Activated CD4-positive, alpha-beta T cell treated with anti-CD3 and anti-CD28 coated beads, Interleukin-2, amount 50 U/mL, for 48 hours (primary cell): ENCODE data around the gene MORN1.

ENCODE experiments used
- DNase-seq, 2 experiments: peaks; one replicate each; pipeline ENCODE4 v3.0.0-alpha.2; 2020

MORN1 gene

GRCh38 chr1:2404142-2404889 is 13.0 kb upstream of the MORN1 start:
- DNase-seq = no peak

GRCh38 chr1:2403273-2403672 is 11.9 kb upstream of the MORN1 start:
- DNase-seq = no peak

- DNase-seq = no peak
Measured at GRCh38 chr1:2402420-2402819, 11.1 kb upstream of the MORN1 start.

GRCh38 chr1:2400950-2401649 is 9.7 kb upstream of the MORN1 start:
- DNase-seq = no peak

GRCh38 chr1:2400576-2400909 is 9.2 kb upstream of the MORN1 start:
- DNase-seq = no peak

- no peak for DNase-seq
Measured at GRCh38 chr1:2399890-2400575, 8.7 kb upstream of the MORN1 start.

GRCh38 chr1:2398871-2399270 is 7.5 kb upstream of the MORN1 start:
- DNase-seq = no peak

- no peak for DNase-seq
Measured at GRCh38 chr1:2397007-2397679, 5.8 kb upstream of the MORN1 start.

- no peak for DNase-seq
Measured at GRCh38 chr1:2396476-2396875, 5.1 kb upstream of the MORN1 start.

- no peak for DNase-seq
Measured at GRCh38 chr1:2396059-2396458, 4.7 kb upstream of the MORN1 start.

- no peak for DNase-seq
Measured at GRCh38 chr1:2395245-2395644, 3.9 kb upstream of the MORN1 start.

GRCh38 chr1:2394761-2395160 is 3.4 kb upstream of the MORN1 start:
- no peak for DNase-seq

- no peak for DNase-seq
Measured at GRCh38 chr1:2394220-2394619, 2.9 kb upstream of the MORN1 start.

GRCh38 chr1:2393471-2393877 is 2.1 kb upstream of the MORN1 start:
- no peak for DNase-seq

- no peak for DNase-seq
Measured at GRCh38 chr1:2392686-2393085, 1.3 kb upstream of the MORN1 start.

GRCh38 chr1:2391931-2392509 is 666 bp upstream of the MORN1 start:
- no peak for DNase-seq

GRCh38 chr1:2389644-2390043 is 1.7 kb downstream of the MORN1 start:
- no peak for DNase-seq

GRCh38 chr1:2388004-2388913 is 3.1 kb downstream of the MORN1 start:
- no peak for DNase-seq

GRCh38 chr1:2386636-2387611 is 4.4 kb downstream of the MORN1 start:
- no peak for DNase-seq

GRCh38 chr1:2385606-2386280 is 5.6 kb downstream of the MORN1 start:
- DNase-seq = no peak
